ENCODE results near the gene COA1.

COA1 gene

GRCh38 chr7:43763183-43763582 is 33.9 kb upstream of the COA1 start:
- in situ Hi-C loops (cut with MboI; ENCODE audit: low pct_unique_long_range_greater_than_20kb, low sequenced_read_pairs, unreplicated experiment) = no loop called here
- TF ChIP-seq CTCF (IDR thresholded peaks at IDR 0.05; ENCODE audit: extremely low read depth, insufficient read depth, missing control alignments) = no peak
- DNase-seq (ENCODE audit: low spot score) = no peak

GRCh38 chr7:43761938-43762692 is 32.8 kb upstream of the COA1 start:
- TF ChIP-seq CTCF (IDR thresholded peaks at IDR 0.05; ENCODE audit: extremely low read depth, insufficient read depth, missing control alignments) = no peak
- in situ Hi-C loops (cut with MboI; ENCODE audit: low pct_unique_long_range_greater_than_20kb, low sequenced_read_pairs, unreplicated experiment) = no loop called here
- DNase-seq (ENCODE audit: low spot score) = no peak

- no peak for TF ChIP-seq CTCF (IDR thresholded peaks at IDR 0.05; ENCODE audit: extremely low read depth, insufficient read depth, missing control alignments)
- in situ Hi-C loops (cut with MboI; ENCODE audit: low pct_unique_long_range_greater_than_20kb, low sequenced_read_pairs, unreplicated experiment) = no loop called here
- no peak for DNase-seq (ENCODE audit: low spot score)
These were observed 32.1 kb upstream of the COA1 start for GRCh38 chr7:43761382-43761781.

- in situ Hi-C loops (cut with MboI; ENCODE audit: low pct_unique_long_range_greater_than_20kb, low sequenced_read_pairs, unreplicated experiment) = no loop called here
- TF ChIP-seq CTCF (IDR thresholded peaks at IDR 0.05; ENCODE audit: extremely low read depth, insufficient read depth, missing control alignments) = no peak
- DNase-seq (ENCODE audit: low spot score) = no peak
These were observed 31.5 kb upstream of the COA1 start for GRCh38 chr7:43760861-43761260.

- in situ Hi-C loops (cut with MboI; ENCODE audit: low pct_unique_long_range_greater_than_20kb, low sequenced_read_pairs, unreplicated experiment) = no loop called here
- no peak for TF ChIP-seq CTCF (IDR thresholded peaks at IDR 0.05; ENCODE audit: extremely low read depth, insufficient read depth, missing control alignments)
- DNase-seq (ENCODE audit: low spot score) = peak; percentile 73
These were observed 29.7 kb upstream of the COA1 start for GRCh38 chr7:43758822-43759683.

GRCh38 chr7:43758029-43758821 is 28.9 kb upstream of the COA1 start, which contains the start of gene BLVRA:
Gene BLVRA (plus strand): TSS chr7:43758680. CDS start chr7:43771159, 12,479 bp downstream.
- in situ Hi-C loops (cut with MboI; ENCODE audit: low pct_unique_long_range_greater_than_20kb, low sequenced_read_pairs, unreplicated experiment) = no loop called here
- peak; percentile 91 for DNase-seq (ENCODE audit: low spot score)
- TF ChIP-seq CTCF (IDR thresholded peaks at IDR 0.05; ENCODE audit: extremely low read depth, insufficient read depth, missing control alignments) = no peak
